HG02588 (cell line): ENCODE results near the gene LINGO3.
"Not testable (repeated sequence)": the region's sequence is repeated elsewhere in the genome, so short reads cannot be mapped to it uniquely, and the experiment has no call there.

Experiments
- ATAC-seq: cut with Tn5 transposase; IDR thresholded peaks from one replicate; pipeline ENCODE4 v1.9.1; 2021; ENCODE audit warnings: mild to moderate bottlenecking, moderate library complexity; ENCODE audit not compliant: unreplicated experiment

Gene LINGO3

GRCh38 chr19:2308114-2308556, at the start of gene LINGO3:
Gene LINGO3 (minus strand): TSS chr19:2308154. CDS start chr19:2291776, 16,378 bp downstream.
- ATAC-seq, result no peak

- ATAC-seq, result no peak
These were observed 48.2 kb upstream of the LINGO3 start for GRCh38 chr19:2356036-2356646.

GRCh38 chr19:2355168-2356035, 47.4 kb upstream of the LINGO3 start:
- no peak for ATAC-seq

GRCh38 chr19:2354670-2355069, 46.7 kb upstream of the LINGO3 start:
- no peak for ATAC-seq

- ATAC-seq, result no peak
These were observed 46.1 kb upstream of the LINGO3 start for GRCh38 chr19:2353887-2354592.

- ATAC-seq, result no peak
These were observed 45.4 kb upstream of the LINGO3 start for GRCh38 chr19:2353159-2353886.

- ATAC-seq, result no peak
These were observed 44.2 kb upstream of the LINGO3 start for GRCh38 chr19:2352121-2352520.

- ATAC-seq, result no peak
These were observed 43.6 kb upstream of the LINGO3 start for GRCh38 chr19:2351591-2351990.

GRCh38 chr19:2350656-2351055, 42.7 kb upstream of the LINGO3 start:
- ATAC-seq, result no peak

- ATAC-seq, result not testable (repeated sequence)
These were observed 41.9 kb upstream of the LINGO3 start for GRCh38 chr19:2349818-2350217.

- ATAC-seq, result no peak
These were observed 38.1 kb upstream of the LINGO3 start for GRCh38 chr19:2345794-2346663.

GRCh38 chr19:2345076-2345475, 37.1 kb upstream of the LINGO3 start:
- ATAC-seq, result no peak

GRCh38 chr19:2344381-2344870, 36.5 kb upstream of the LINGO3 start:
- ATAC-seq, result no peak

GRCh38 chr19:2343289-2343982, 35.5 kb upstream of the LINGO3 start:
- no peak for ATAC-seq

- ATAC-seq, result no peak
These were observed 34.8 kb upstream of the LINGO3 start for GRCh38 chr19:2342656-2343288.

- no peak for ATAC-seq
These were observed 34.0 kb upstream of the LINGO3 start for GRCh38 chr19:2341982-2342381.

- ATAC-seq, result no peak
These were observed 33.3 kb upstream of the LINGO3 start for GRCh38 chr19:2341244-2341751.

- no peak for ATAC-seq
These were observed 32.7 kb upstream of the LINGO3 start for GRCh38 chr19:2340496-2341243.
